K562 (cell line): ENCODE results near the gene STAG2. TPM values are rescaled to one million over a fixed set of nuclear protein-coding genes. Genes with fewer than 3 reads are reported as not detected.

Source experiments
- ATAC-seq: fragments of 200-7000 bp; cut with Tn5 transposase; 3 replicates; pipeline ENCODE4 v1.9.1; 2020; ENCODE audit warnings: moderate library complexity
- BruUV-seq: library from RNA; stranded (reverse); fragments of 400-500 nt; replicated peaks from 2 replicates; lab custom pipeline; 2021; lab: Mats Ljungman, UMichigan
- CTCF ChIA-PET: fragments of 300-600 bp; formaldehyde crosslinking; extraction: SDS; loops from one replicate; lab custom pipeline; 2021; ENCODE audit warnings: low intra/inter-chr PET ratio; lab: Yijun Ruan, JAX
- POLR2A ChIA-PET: fragments of 300-600, 350-650 bp; sonication (Branson Sonifier 250); formaldehyde crosslinking; extraction: SDS; loops from one replicate; lab custom pipeline; 2021; ENCODE audit warnings: antibody characterized with exemption, inconsistent platforms; lab: Yijun Ruan, JAX
- DNase-seq, 4 experiments: peaks; one replicate each; pipeline versions ENCODE4 v3.0.0 to v3.0.0-alpha.2; 2011 to 2018; ENCODE audit warnings: low spot score in 3 of 4, mixed read lengths in 3 of 4; ENCODE audit errors: extremely low read depth in 1 of 4
- FAIRE-seq: peaks from 2 replicates; lab custom pipeline; 2011; peaks lifted over from hg19 to GRCh38; lab: Jason Lieb, UNC
- H2AFZ ChIP-seq: 2 replicates; pipeline ENCODE4 v1.6.0; 2011; ENCODE audit warnings: low read depth, low read length, control low read depth, inconsistent platforms
- H3K27ac ChIP-seq: fragments of 200-600 bp; 3 replicates; pipeline ENCODE4 v1.8.0; 2011; ENCODE audit warnings: low read depth, mild to moderate bottlenecking, control low read depth, inconsistent platforms, low read length, moderate library complexity, mixed read lengths; ENCODE audit errors: extremely low read depth
- H3K27me3 ChIP-seq, 2 experiments: fragments of 300-600 bp in 1 of 2; 2 replicates in 1 of 2; 3 replicates in 1 of 2; pipeline versions ENCODE4 v1.6.0 to v1.8.0; 2011; ENCODE audit warnings: inconsistent platforms in 2 of 2, low read length in 2 of 2, mild to moderate bottlenecking in 1 of 2, mixed read lengths in 1 of 2, moderate library complexity in 1 of 2; ENCODE audit not compliant: control insufficient read depth in 2 of 2, insufficient read depth in 2 of 2
- H3K36me3 ChIP-seq: fragments of 300-600 bp; 3 replicates; pipeline ENCODE4 v1.8.0; 2011; ENCODE audit warnings: mild to moderate bottlenecking, low read length, inconsistent platforms; ENCODE audit not compliant: control insufficient read depth, insufficient read depth
- H3K4me1 ChIP-seq, 2 experiments: fragments of 200-600 bp in 1 of 2; replicated peaks in 1 of 2; 2 replicates in 1 of 2; 3 replicates in 1 of 2; pipeline versions ENCODE4 v1.5.1 to v1.8.0; 2011; ENCODE audit warnings: inconsistent platforms in 2 of 2, low read length in 2 of 2, mild to moderate bottlenecking in 1 of 2, mixed read lengths in 1 of 2, moderate library complexity in 1 of 2; ENCODE audit not compliant: control insufficient read depth in 2 of 2, insufficient read depth in 2 of 2
- H3K4me2 ChIP-seq: 2 replicates; pipeline ENCODE4 v1.6.1; 2011; ENCODE audit warnings: low read length, control low read depth, inconsistent platforms, mixed read lengths; ENCODE audit not compliant: insufficient read depth
- H3K4me3 ChIP-seq: fragments of 200-600 bp; sonication (generic), shearing (Covaris generic); 2 replicates; pipeline ENCODE4 v1.5.1; 2016; ENCODE audit warnings: control low read depth, inconsistent platforms
- H3K79me2 ChIP-seq: fragments of 200-600 bp; 3 replicates; pipeline ENCODE4 v1.8.0; 2011; ENCODE audit warnings: low read length, inconsistent platforms; ENCODE audit not compliant: control insufficient read depth, insufficient read depth
- H3K9ac ChIP-seq, 2 experiments: 2 replicates each; pipeline versions ENCODE4 v1.6.0 to v1.6.1; 2011; ENCODE audit warnings: low read depth in 2 of 2, low read length in 2 of 2, control low read depth in 1 of 2, inconsistent platforms in 1 of 2, mild to moderate bottlenecking in 1 of 2, mixed read lengths in 1 of 2; ENCODE audit not compliant: insufficient read depth in 1 of 2
- H3K9me1 ChIP-seq: one replicate; pipeline ENCODE4 v1.6.0; 2011; ENCODE audit warnings: inconsistent platforms, mild to moderate bottlenecking, low read length, moderate library complexity; ENCODE audit not compliant: control insufficient read depth, insufficient read depth
- H3K9me3 ChIP-seq: replicated peaks from 2 replicates; pipeline ENCODE4 v1.5.1; 2011; ENCODE audit warnings: low read depth, low read length, inconsistent platforms; ENCODE audit not compliant: control insufficient read depth, insufficient read depth
- H4K20me1 ChIP-seq: replicated peaks from 2 replicates; pipeline ENCODE4 v1.6.1; 2011; ENCODE audit warnings: low read length, inconsistent platforms, mixed read lengths; ENCODE audit not compliant: control insufficient read depth, insufficient read depth
- CBFA2T3 ChIP-seq: fragments of 450-650 bp; IDR thresholded peaks from 2 replicates; pipeline ENCODE4 v1.6.1; 2017
- EGR1 ChIP-seq: fragments of 450-650 bp; conservative IDR thresholded peaks from 2 replicates; pipeline ENCODE4 v1.6.1; 2017; ENCODE audit warnings: mild to moderate bottlenecking
- ELF2 ChIP-seq: fragments of 250-450 bp; sonication (Bioruptor Pico); IDR thresholded peaks from 2 replicates; pipeline ENCODE4 v1.5.0; 2021; ENCODE audit warnings: mild to moderate bottlenecking
- RBFOX2 ChIP-seq: fragments of 200-400 bp; formaldehyde crosslinking; IDR thresholded peaks from 2 replicates; pipeline ENCODE4 v1.6.1; 2017; ENCODE audit warnings: low read depth, mild to moderate bottlenecking, low read length, moderate library complexity
- RNF2 ChIP-seq: sonication (generic); IDR thresholded peaks from 2 replicates; pipeline ENCODE4 v1.6.1; 2016
- SIX5 ChIP-seq, 2 experiments: IDR thresholded peaks; 2 replicates each; pipeline ENCODE4 v1.6.1; 2011; ENCODE audit warnings: low read length in 2 of 2, borderline replicate concordance in 1 of 2, low read depth in 1 of 2, mild to moderate bottlenecking in 1 of 2, moderate library complexity in 1 of 2; ENCODE audit not compliant: insufficient read depth in 1 of 2
- SNRNP70 ChIP-seq: fragments of 200-400 bp; formaldehyde crosslinking; optimal IDR thresholded peaks from 2 replicates; pipeline ENCODE3; 2017; ENCODE audit warnings: low read depth, low read length
- ZFPM2 ChIP-seq: fragments of 250-450 bp; sonication (Bioruptor Pico); IDR thresholded peaks from 2 replicates; pipeline ENCODE4 v1.5.1; 2022; ENCODE audit warnings: mild to moderate bottlenecking
- ZNF232 ChIP-seq: sonication (generic); formaldehyde crosslinking; IDR thresholded peaks from 2 replicates; pipeline ENCODE4 v1.8.0; 2022; ENCODE audit warnings: mild to moderate bottlenecking, missing genetic modification reagents
- ZNF707 ChIP-seq: fragments of 250-450 bp; sonication (Bioruptor Pico); conservative IDR thresholded peaks from 2 replicates; pipeline ENCODE4 v1.8.0; 2022; ENCODE audit warnings: inconsistent platforms, mild to moderate bottlenecking, moderate library complexity
- WGBS: fragments of 100-300 bp; shearing (Covaris generic); methylation state at CpG from one replicate; pipeline ENCODE4 v1.1.6; 2016; ENCODE audit warnings: low coverage, mixed read lengths; ENCODE audit not compliant: insufficient coverage; ENCODE audit errors: missing lambda C conversion rate; 5-methylcytosine and 5-hydroxymethylcytosine counted together
- in situ Hi-C: fragments of 300-500 bp; cut with MboI; formaldehyde crosslinking; loops from 4 replicates; pipeline ENCODE4 v1.15.0; 2018; ENCODE audit warnings: inconsistent platforms, mixed read lengths
- intact Hi-C: fragments of 100-400 bp; cut with micrococcal nuclease; formaldehyde crosslinking; loops from 2 replicates; pipeline ENCODE4 v1.14.2; 2022
- polyA plus RNA-seq, 8 experiments: library from polyadenylated mRNA; depleted of rRNA in 4 of 8; stranded (reverse) in 5 of 8; unstranded in 3 of 8; fragments of >200 nt; fragmentation: Nextera tagmentation in 2 of 8; fragmentation: Illumina TruSeq in 1 of 8; extraction: Ambion mirVana in 2 of 8; extraction: Trizol in 1 of 8; gene quantifications; 2 replicates each; pipeline versions ENCODE4 v1.2.1 to v1.2.3, GENCODE V29; 2011 to 2014; ENCODE audit warnings: inconsistent platforms in 1 of 8, missing spikeins in 1 of 8
- total RNA-seq, 7 experiments: library from RNA; depleted of rRNA in 6 of 7; stranded (reverse); fragments of >200 nt in 6 of 7; fragmentation: Illumina TruSeq in 2 of 7; extraction: Trizol in 2 of 7; gene quantifications; 2 replicates each; pipeline versions ENCODE4 v1.2.1 to v1.2.3, GENCODE V29; 2011 to 2021; ENCODE audit warnings: low replicate concordance in 1 of 7
- TF ChIP-seq, protein P1 (sequence below): sonication (generic); formaldehyde crosslinking; IDR thresholded peaks from 2 replicates; pipeline ENCODE4 v1.8.1; 2023; ENCODE audit warnings: mild to moderate bottlenecking, missing genetic modification reagents
- TF ChIP-seq, protein P2 (sequence below): fragments of 450-650 bp; IDR thresholded peaks from 2 replicates; pipeline ENCODE4 v1.6.1; 2016; ENCODE audit warnings: low read depth

The STAG2 gene
- total and polyA plus RNA-seq, 9 of the 15 experiments (the other 6 are each of a cell fraction or from before 2014, with no cell fraction given), result 40.3 to 133 (median 90.1) TPM

DNA sequence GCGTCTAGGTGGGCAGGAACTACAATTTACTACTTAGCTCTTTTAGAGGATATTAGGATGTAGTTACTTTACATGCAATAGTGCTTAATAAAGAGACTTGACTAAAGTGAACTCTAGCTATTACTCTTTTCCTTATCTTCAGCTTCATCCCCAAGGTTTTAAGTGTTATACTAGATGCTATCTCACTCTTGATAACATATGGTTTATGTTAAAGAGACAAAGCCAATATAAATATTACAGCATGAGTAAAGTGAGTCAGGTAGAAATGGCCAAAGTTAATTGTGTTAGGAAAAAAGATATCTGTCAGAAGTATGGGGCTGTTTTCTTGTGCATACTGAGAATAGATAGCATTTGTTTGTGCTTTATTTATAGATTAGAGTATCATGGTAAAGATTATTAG, 80.5 kb downstream of the STAG2 start:
- no peaks in the 10 kb centered on the region for H3K27me3 ChIP-seq
- no peaks in the 10 kb centered on the region; the same call in 2 of the 3 replicates for H3K79me2 ChIP-seq
- no peak overlapping the region for H2AFZ ChIP-seq
- in situ Hi-C loops, result no loop called here
- ChIA-PET CTCF (no interaction called here), POLR2A (interaction anchor here (1.1 kb wide), 1 partner anchor 9 kb away, joined by 6 read pairs; no protein-coding TSS in a partner anchor)
- intact Hi-C loops, result no loop called here
- H3K36me3 ChIP-seq, result peaks cover 71% of the 10 kb centered on the region
- no peaks in the 10 kb centered on the region for H3K9me1 ChIP-seq
- no peak overlapping the region for H3K4me2 ChIP-seq
- H3K4me1 ChIP-seq, result no peaks in the 10 kb centered on the region
- WGBS, result 100% methylated on average over 1 of the region's 1 CpG
- FAIRE-seq, result no peak
- BruUV-seq, result no TSS peak
- no peaks in the 10 kb centered on the region for H4K20me1 ChIP-seq
- H3K27ac ChIP-seq, result no peak overlapping the region
- no peak overlapping the region for H3K4me3 ChIP-seq
- H3K9ac ChIP-seq, result no peak overlapping the region
- no peaks in the 10 kb centered on the region for H3K9me3 ChIP-seq
- no peak for DNase-seq
- ATAC-seq, result no peak
- TF ChIP-seq, protein P1, sequence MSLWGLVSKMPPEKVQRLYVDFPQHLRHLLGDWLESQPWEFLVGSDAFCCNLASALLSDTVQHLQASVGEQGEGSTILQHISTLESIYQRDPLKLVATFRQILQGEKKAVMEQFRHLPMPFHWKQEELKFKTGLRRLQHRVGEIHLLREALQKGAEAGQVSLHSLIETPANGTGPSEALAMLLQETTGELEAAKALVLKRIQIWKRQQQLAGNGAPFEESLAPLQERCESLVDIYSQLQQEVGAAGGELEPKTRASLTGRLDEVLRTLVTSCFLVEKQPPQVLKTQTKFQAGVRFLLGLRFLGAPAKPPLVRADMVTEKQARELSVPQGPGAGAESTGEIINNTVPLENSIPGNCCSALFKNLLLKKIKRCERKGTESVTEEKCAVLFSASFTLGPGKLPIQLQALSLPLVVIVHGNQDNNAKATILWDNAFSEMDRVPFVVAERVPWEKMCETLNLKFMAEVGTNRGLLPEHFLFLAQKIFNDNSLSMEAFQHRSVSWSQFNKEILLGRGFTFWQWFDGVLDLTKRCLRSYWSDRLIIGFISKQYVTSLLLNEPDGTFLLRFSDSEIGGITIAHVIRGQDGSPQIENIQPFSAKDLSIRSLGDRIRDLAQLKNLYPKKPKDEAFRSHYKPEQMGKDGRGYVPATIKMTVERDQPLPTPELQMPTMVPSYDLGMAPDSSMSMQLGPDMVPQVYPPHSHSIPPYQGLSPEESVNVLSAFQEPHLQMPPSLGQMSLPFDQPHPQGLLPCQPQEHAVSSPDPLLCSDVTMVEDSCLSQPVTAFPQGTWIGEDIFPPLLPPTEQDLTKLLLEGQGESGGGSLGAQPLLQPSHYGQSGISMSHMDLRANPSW (CRISPR knock-in tag), result no peak
- no peak for TF ChIP-seq EGR1
- no peak for TF ChIP-seq SNRNP70
- no peak for TF ChIP-seq ZNF232 (CRISPR knock-in tag)
- no peak for TF ChIP-seq CBFA2T3
- TF ChIP-seq, protein P2, sequence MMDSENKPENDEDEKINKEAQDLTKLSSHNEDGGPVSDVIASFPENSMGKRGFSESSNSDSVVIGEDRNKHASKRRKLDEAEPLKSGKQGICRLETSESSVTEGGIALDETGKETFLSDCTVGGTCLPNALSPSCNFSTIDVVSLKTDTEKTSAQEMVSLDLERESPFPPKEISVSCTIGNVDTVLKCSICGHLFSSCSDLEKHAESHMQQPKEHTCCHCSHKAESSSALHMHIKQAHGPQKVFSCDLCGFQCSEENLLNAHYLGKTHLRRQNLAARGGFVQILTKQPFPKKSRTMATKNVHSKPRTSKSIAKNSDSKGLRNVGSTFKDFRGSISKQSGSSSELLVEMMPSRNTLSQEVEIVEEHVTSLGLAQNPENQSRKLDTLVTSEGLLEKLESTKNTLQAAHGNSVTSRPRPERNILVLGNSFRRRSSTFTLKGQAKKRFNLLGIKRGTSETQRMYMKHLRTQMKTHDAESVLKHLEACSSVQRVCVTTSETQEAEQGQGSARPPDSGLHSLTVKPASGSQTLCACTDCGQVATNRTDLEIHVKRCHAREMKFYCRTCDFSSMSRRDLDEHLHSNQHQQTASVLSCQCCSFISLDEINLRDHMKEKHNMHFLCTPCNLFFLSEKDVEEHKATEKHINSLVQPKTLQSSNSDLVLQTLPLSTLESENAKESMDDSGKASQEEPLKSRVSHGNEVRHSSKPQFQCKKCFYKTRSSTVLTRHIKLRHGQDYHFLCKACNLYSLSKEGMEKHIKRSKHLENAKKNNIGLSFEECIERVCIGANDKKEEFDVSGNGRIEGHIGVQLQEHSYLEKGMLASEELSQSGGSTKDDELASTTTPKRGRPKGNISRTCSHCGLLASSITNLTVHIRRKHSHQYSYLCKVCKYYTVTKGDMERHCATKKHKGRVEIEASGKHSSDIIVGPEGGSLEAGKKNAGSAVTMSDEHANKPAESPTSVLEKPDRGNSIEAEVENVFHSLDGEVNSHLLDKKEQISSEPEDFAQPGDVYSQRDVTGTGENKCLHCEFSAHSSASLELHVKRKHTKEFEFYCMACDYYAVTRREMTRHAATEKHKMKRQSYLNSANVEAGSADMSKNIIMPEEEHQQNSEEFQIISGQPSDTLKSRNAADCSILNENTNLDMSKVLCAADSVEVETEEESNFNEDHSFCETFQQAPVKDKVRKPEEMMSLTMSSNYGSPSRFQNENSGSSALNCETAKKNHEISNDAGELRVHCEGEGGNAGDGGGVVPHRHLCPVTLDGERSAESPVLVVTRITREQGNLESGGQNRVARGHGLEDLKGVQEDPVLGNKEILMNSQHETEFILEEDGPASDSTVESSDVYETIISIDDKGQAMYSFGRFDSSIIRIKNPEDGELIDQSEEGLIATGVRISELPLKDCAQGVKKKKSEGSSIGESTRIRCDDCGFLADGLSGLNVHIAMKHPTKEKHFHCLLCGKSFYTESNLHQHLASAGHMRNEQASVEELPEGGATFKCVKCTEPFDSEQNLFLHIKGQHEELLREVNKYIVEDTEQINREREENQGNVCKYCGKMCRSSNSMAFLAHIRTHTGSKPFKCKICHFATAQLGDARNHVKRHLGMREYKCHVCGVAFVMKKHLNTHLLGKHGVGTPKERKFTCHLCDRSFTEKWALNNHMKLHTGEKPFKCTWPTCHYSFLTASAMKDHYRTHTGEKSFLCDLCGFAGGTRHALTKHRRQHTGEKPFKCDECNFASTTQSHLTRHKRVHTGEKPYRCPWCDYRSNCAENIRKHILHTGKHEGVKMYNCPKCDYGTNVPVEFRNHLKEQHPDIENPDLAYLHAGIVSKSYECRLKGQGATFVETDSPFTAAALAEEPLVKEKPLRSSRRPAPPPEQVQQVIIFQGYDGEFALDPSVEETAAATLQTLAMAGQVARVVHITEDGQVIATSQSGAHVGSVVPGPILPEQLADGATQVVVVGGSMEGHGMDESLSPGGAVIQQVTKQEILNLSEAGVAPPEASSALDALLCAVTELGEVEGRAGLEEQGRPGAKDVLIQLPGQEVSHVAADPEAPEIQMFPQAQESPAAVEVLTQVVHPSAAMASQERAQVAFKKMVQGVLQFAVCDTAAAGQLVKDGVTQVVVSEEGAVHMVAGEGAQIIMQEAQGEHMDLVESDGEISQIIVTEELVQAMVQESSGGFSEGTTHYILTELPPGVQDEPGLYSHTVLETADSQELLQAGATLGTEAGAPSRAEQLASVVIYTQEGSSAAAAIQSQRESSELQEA, result no peak
- TF ChIP-seq RNF2, result no peak
- no peak for TF ChIP-seq ZFPM2
- no peak for TF ChIP-seq RBFOX2
- no peak for TF ChIP-seq SIX5 (IDR thresholded peaks at IDR 0.05; ENCODE audit: borderline replicate concordance in 1 of 2, insufficient read depth in 1 of 2, low read depth in 1 of 2, low read length in 2 of 2)
- no peak for TF ChIP-seq ZNF707 (CRISPR knock-in tag)
- no peak for TF ChIP-seq ELF2 (CRISPR knock-in tag)
